ENCODE measurements around the gene FAM83E. TPM values are rescaled to one million over a fixed set of nuclear protein-coding genes. Genes with fewer than 3 reads are reported as not detected.

The FAM83E gene
- total and polyA plus RNA-seq, 10 of the 15 experiments (the other 5 are each of a cell fraction or from before 2014, with no cell fraction given) = 0.14 to 2.5 (median 0.33) TPM; not detected in 4

DNA sequence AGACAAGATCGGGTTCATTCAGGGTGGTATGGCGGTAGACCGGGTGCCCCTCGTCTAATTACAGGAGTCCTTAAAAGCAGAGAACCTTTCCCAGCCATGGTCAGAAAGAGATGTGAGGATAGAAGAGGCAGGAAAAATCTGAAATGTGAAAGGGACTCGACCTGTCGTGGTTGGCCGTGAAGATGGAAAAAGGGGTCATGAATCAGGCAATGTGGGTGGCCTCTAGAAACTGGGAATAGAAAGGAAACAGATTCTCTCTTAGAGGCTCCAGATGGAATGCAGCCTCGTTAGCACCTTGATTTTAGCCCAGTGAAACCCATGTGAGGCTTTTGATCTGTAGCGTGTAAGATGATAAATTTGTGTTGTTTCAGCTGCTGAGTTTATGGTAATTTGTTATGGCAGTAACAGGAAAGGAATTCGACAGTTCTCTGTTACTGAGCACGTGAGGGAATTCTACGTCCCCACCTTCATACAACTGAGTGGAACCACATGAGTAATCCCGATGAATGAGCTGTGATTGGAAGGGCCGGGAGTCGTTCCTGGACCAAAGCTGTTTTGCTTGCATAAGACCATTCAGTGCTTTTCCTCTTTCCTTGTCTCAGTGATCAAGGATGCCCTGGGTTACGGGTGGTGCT lies 42.1 kb upstream of the FAM83E start (continued):
- no peak for TF ChIP-seq STAT1 (conservative IDR thresholded peaks at IDR 0.05)
- TF ChIP-seq SMAD5 (IDR thresholded peaks at IDR 0.05; ENCODE audit: low read depth) = no peak
- TF ChIP-seq E4F1 (IDR thresholded peaks at IDR 0.05; ENCODE audit: borderline replicate concordance, partially characterized antibody) = no peak
- TF ChIP-seq ETV6 (conservative IDR thresholded peaks at IDR 0.05 in 1 of 2, IDR thresholded peaks at IDR 0.05 in 1 of 2; ENCODE audit: borderline replicate concordance in 1 of 2, low read depth in 1 of 2) = no peak
- no peak for TF ChIP-seq LARP7 (IDR thresholded peaks at IDR 0.05)
- no peak for TF ChIP-seq JUNB (IDR thresholded peaks at IDR 0.05)

GRCh38 chr19:48654299-48655059 lies 39.6 kb upstream of the FAM83E start:
- ChIA-PET CTCF (interaction anchor here (1.1 kb wide), 1 partner anchor 130 kb away, joined by 3 read pairs; no protein-coding TSS in a partner anchor), POLR2A (interaction anchor here (0.6 kb wide), 1 partner anchor 9 kb away, joined by 5 read pairs; no protein-coding TSS in a partner anchor)
- FAIRE-seq = no peak

More at GRCh38 chr19:48654299-48655059, 39.6 kb upstream of the FAM83E start:
- no peak overlapping the region for H2AFZ ChIP-seq (ENCODE audit: control insufficient read depth, low read depth, low read length)
- no peaks in the 10 kb centered on the region for H3K79me2 ChIP-seq (ENCODE audit: control insufficient read depth, insufficient read depth, low read length)
- WGBS (ENCODE audit: insufficient coverage, insufficient replicate concordance, low lambda C conversion rate, missing lambda C conversion rate) = 65% methylated on average over 11 of the region's 11 CpGs
- H3K27ac ChIP-seq (ENCODE audit: control insufficient read depth, insufficient read depth) = no peak overlapping the region
- H4K20me1 ChIP-seq (ENCODE audit: control insufficient read depth, insufficient read depth) = no peaks in the 10 kb centered on the region
- ATAC-seq (no peak), DNase-seq (ENCODE audit: low read depth, low spot score) (no peak)
- no peaks in the 10 kb centered on the region for H3K36me3 ChIP-seq (ENCODE audit: control insufficient read depth in 2 of 2, insufficient read depth in 2 of 2, low read length in 1 of 2)
- intact Hi-C loops (cut with micrococcal nuclease; ENCODE audit: unreplicated experiment) = no loop called here
- ChIA-PET RAD21 (ENCODE audit: unreplicated experiment) (no interaction called here), SMC1A (ENCODE audit: uncharacterized antibody, unreplicated experiment) (no interaction called here)
- H3K27me3 ChIP-seq (replicated peaks in 1 of 2; ENCODE audit: control insufficient read depth in 2 of 2, insufficient read depth in 2 of 2, low read length in 1 of 2) = no peaks in the 10 kb centered on the region
- H3K9me3 ChIP-seq (replicated peaks; ENCODE audit: control insufficient read depth, insufficient read depth, low read length) = no peaks in the 10 kb centered on the region
- no peak for TF ChIP-seq ATF2 (IDR thresholded peaks at IDR 0.05; ENCODE audit: low read length)
- peaks cover 8% of the 10 kb centered on the region for H3K4me1 ChIP-seq (ENCODE audit: control insufficient read depth, insufficient read depth, low read length)
- no peak overlapping the region for H3K4me2 ChIP-seq (ENCODE audit: control insufficient read depth, insufficient read depth)
- H3K9ac ChIP-seq (ENCODE audit: control insufficient read depth, insufficient read depth, low read length) = no peak overlapping the region
- in situ Hi-C loops (cut with MboI) = no loop called here
- no peak overlapping the region for H3K4me3 ChIP-seq
- no TSS peak for BruUV-seq (replicated peaks)

Measured in GM12878 (cell line).